Mammary epithelial cell (primary cell): Measurements from ENCODE around the gene ZNF521.

Experiments used
- EZH2 ChIP-seq: IDR thresholded peaks from 2 replicates; pipeline ENCODE4 v1.6.1; 2012; ENCODE audit warnings: low read length, inconsistent platforms, borderline replicate concordance
- TF ChIP-seq, protein P1 (sequence below), 2 donors: IDR thresholded peaks in 1 of 2; conservative IDR thresholded peaks in 1 of 2; 2 replicates each; pipeline ENCODE4 v1.5.1; 2011 to 2012; ENCODE audit warnings: inconsistent platforms in 2 of 2, low read length in 2 of 2, mild to moderate bottlenecking in 2 of 2, control low read depth in 1 of 2, low read depth in 1 of 2; ENCODE audit not compliant: insufficient read depth in 1 of 2; ENCODE audit errors: extremely low read depth in 1 of 2

GRCh38 chr18:25086876-25087275, 265.1 kb downstream of the ZNF521 start:
- TF ChIP-seq, protein P1, sequence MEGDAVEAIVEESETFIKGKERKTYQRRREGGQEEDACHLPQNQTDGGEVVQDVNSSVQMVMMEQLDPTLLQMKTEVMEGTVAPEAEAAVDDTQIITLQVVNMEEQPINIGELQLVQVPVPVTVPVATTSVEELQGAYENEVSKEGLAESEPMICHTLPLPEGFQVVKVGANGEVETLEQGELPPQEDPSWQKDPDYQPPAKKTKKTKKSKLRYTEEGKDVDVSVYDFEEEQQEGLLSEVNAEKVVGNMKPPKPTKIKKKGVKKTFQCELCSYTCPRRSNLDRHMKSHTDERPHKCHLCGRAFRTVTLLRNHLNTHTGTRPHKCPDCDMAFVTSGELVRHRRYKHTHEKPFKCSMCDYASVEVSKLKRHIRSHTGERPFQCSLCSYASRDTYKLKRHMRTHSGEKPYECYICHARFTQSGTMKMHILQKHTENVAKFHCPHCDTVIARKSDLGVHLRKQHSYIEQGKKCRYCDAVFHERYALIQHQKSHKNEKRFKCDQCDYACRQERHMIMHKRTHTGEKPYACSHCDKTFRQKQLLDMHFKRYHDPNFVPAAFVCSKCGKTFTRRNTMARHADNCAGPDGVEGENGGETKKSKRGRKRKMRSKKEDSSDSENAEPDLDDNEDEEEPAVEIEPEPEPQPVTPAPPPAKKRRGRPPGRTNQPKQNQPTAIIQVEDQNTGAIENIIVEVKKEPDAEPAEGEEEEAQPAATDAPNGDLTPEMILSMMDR (conservative IDR thresholded peaks at IDR 0.05 in 1 of 2, IDR thresholded peaks at IDR 0.05 in 1 of 2; ENCODE audit: extremely low read depth in 1 of 2, insufficient read depth in 1 of 2, low read depth in 1 of 2, low read length in 2 of 2), result no peak
- no peak for TF ChIP-seq EZH2
